Raji (cell line): ENCODE results near the gene GRIK5.

Experiments used
- POLR2A ChIP-seq: IDR thresholded peaks from 2 replicates; pipeline ENCODE4 v1.6.1; 2011; ENCODE audit warnings: low read depth, low read length, control low read depth; ENCODE audit not compliant: insufficient read depth

Gene GRIK5

DNA sequence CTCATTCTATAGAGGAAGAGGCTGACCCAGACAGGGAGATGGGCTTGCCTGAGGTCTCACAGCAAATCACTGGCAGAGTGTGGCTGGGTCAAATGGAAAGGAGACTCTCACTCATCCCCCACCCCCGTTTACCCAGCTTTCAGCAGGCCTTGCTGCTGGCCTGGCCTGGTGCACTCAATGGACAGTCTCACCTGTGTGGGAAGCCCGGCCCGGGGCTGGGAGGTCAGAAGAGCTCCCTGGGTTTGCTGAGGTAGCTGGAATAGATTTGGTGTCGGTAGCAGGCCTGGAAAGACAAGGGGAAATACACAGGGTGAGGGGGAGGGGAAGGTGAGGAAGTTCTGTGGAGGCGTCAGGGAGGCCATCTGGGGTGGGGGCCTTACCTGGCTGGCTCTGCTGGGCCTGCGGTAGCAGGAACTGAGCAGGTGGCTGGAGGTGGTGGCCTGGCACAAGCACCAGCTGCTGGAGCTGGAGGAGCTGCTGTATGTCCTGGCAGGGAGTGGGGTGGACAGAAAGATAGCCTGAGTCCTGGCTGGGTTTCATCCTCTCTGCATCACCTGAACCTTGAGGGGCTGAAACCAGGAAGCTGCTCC is 29.4 kb upstream of the GRIK5 start:
- no peak for TF ChIP-seq POLR2A

DNA sequence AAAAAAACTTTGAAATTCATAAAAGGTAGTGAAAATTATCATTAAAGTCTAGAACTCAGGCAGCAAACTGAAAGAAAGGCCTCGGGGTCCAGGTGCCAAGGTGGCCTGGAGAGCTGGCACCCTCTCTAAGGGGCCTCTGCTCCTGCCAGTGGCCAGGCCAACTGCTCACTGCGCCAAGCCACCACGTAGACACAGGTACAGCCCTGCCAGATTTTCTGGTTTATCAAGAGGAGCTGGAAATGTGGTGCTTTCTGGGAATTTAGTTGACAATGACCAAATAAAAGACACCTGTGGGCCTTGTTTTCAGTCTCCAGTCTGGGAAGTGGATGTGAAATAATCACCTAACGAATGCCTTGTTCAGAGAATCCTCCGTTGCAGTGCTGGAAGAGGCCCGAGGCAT is 28.8 kb upstream of the GRIK5 start:
- TF ChIP-seq POLR2A = no peak

DNA sequence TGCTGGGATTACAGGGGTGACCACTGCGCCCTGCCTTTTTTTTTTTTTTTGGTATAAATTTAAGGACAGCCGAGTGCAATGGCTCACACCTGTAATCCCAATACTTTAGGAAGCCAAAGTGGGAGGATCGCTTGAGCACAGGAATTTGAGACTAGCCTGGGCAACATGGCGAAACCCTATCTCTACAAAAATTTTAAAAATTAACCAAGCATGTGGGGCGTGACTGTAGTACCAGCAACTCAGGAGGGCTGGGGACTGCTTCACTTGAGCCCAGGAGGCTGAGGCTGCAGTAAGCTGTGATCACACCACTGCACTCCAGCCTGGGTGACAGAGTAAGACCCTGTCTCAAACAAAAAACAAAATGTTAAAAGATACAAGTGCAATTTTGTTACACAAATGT is 27.5 kb upstream of the GRIK5 start:
- no peak for TF ChIP-seq POLR2A

DNA sequence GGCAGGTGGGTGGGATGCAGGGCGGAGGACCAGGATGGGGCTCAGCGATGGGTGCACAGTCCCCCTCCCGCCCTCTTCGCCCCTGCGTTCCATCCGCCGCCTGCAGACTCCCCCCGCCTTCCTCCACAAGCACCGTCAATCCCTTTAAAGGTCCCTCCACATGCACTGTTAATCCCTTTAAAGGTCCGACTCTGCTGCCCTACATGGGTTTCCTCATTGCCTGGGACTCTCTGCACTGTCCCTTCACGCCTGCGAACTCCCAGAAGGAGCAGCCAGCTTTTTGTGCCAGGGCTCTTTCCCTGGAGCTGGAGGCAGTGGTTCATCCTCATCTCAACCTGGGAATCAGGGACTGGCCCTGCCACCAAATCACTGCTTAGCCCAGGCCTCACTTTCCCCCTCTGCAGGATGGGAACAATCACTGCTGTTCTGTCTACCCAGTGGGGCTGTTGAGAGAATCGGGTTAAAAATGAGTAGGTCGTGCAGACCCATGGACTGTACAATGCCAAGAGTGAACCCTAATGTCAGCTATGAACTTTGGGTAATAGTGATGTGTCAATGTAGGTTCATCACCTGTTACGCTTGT is 26.3 kb upstream of the GRIK5 start:
- TF ChIP-seq POLR2A = no peak

DNA sequence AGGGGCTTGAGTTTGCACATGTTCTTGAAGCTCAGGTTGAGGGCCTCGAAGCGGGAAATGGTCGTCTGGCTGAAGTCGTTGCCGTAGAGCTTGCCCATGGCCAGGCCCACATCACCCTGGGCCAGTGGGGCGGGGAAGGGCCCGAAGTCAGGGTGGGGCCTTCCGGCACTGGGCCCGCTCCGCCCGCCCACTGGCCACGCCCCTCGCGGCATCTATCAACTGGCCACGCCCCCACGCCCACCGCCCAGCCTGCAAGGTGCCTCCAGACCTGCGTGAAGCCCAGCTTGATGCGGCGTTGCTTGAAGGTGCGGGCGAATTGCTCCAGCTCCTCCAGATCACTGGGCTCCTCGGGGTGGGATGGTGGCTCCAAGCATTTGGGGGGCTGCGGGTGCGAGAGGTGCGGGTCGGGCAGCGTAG is 25.8 kb upstream of the GRIK5 start:
- TF ChIP-seq POLR2A = no peak

DNA sequence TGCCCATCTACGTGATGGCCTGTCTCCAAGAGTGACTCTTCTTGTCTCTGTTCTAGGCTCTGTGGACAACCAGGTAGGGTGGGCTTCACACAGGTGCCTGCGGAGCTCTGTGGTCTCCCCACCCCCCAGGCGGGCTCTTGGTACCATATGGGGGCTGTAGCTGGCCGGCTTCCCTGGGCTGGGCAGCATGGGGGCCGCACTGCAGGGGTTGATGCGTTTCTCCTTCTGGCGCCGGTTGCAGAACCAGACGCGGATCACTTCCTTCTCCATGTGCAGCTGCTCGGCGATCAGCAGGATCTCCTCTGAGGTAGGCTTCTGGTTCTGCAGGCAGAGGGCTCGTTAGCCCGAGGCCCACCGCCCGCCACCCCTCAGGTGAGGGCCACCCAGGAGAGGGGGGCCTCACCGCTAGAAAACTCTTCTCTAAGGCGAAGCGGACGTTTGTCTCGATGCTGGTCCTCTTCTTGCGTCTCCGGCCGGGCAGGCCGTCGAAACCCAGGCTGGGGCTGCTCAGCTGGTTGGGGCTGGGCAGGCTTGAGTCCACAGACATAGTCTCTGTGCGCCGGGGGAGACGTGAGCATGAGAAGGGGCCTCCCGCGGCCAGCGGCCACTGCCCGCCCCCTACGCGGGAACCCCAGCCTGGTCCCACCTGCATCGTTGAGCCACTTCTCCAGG is 25.3 kb upstream of the GRIK5 start:
- no peak for TF ChIP-seq POLR2A

DNA sequence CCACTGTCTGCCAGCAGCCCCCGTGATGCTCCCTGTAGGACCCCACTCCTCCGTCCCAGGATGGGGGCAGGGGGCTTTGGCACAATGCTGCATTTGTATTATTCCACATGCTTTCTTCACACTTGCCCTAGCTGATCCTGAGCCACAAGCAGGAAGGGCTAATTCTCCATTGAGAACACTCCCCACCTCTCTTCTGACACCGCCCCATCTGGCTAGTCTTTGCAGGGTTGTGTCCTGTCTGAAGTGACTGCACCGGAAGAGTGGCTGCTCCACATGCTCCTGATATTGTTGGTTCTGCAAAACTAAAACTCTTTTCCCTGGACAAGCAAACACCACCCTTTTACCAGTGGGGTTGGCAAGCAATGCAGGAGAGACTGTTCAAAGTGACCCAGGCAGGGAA is 23.9 kb upstream of the GRIK5 start:
- TF ChIP-seq POLR2A = no peak

DNA sequence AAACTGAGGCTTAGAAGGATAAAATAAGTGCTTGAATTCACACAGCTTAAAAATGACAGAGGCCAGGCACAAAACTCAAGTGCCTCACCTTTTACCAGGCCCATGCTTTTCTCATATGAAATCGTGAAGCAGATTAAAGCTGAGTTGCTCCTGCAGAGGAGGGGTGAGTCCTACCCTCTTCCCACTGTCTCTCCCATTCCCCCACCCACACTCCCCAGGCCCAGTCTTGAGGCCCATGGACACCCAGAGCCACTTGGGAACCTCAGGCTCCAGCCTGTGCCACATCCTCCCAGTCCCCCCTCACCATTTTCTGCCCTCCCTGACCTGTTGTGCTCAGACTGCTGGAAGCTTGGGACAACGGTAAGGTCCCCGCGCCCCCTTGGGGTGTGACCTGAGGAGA is 23.5 kb upstream of the GRIK5 start:
- TF ChIP-seq POLR2A = no peak

DNA sequence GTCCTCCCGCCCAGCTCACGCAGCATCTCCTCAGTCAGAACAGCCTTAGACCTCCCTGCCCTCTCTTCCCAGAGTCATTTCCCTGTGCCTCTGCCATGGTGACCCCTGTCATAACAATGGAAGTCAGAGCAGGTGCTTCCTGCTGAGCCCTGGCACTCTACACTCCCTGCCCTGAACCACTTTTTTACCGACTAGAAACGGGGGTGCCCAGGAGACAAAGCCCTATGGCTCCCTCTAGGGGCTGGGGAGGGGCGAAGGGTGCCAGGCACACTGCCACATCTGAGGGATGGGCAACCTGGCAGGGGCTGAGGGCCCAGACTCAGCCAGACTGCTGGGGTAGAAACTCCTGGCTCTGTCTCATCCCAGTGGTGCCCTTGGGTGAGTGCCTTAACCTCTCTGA is 22.3 kb upstream of the GRIK5 start:
- no peak for TF ChIP-seq POLR2A

DNA sequence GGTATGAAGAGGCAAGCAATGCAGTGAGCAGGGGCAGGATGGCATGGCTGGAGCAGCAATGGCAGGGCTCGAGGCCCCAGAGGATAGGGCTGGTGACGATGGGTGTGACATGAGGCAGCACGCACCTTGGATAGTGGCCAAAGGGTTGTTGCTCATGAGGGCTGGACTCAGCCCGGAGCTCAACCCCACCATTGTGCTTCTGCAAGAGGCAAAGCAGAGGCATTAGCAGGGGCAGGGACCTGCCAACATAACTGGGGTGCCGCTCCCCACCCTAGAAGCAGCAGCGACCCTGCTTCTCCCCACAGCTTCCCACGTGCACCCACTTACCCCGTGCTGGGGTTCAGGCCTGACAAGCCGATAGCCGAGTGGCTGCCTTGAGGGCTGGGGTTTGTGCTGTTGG is 21.7 kb upstream of the GRIK5 start:
- no peak for TF ChIP-seq POLR2A

DNA sequence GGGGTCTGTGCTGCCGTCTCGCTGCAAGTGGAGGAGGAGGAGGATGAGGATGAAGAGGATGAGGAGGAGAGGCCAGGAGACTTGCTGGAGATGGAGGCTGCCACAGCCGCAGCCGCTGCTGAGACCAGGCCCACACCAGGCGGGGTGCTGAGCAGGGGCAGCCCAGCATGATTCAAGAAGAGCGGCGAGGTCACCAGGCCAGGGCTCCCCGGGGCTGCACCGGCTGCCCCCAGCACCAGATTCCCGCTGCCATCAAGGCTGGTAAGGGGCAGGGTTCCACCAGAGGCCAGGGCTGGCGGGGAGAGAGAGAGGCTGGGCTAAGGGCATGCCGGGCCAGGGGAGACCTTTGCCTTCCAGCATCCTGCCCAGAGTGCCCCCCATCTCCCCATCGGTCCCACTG is 21.3 kb upstream of the GRIK5 start:
- TF ChIP-seq POLR2A = no peak

DNA sequence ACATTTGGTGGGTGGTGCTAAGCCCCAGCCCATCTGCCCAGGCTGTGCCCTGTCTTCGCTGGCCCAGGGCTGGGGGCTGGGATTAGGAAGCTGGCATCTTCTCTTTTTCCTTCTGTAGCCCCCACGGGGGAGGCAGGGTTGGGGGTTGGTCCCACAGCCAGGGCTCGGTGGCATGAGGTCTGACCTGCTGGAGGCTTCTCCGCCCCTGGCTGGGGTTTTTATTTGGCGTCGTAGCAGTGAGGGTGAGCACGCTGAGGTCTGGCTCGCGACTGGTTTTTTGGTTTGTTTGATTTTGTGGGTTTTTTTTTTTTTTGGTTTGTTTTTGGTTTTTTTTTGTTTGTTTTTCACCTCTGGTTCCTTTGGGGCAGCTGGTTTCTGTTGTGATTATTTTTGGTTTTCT is 20.7 kb upstream of the GRIK5 start:
- no peak for TF ChIP-seq POLR2A

DNA sequence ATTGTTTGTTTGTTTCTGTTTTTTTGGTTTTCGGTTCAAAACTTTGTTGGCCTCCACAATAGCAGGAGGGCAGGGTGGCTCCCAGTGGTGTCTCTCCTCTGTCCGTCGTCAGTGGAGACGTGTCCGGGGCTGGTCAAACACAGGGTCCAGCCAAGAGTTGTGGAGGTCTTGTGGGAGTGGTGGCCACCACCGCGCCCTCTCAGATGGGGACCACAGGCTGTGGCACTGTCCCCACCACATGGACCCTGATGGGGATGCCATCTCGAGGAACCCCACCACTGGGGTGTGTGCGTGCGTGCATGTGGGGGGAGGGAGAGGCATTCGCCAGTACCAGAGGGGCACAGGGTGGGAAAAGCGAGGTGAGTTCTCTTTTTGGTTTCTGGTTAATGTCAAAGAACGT is 19.8 kb upstream of the GRIK5 start:
- no peak for TF ChIP-seq POLR2A

DNA sequence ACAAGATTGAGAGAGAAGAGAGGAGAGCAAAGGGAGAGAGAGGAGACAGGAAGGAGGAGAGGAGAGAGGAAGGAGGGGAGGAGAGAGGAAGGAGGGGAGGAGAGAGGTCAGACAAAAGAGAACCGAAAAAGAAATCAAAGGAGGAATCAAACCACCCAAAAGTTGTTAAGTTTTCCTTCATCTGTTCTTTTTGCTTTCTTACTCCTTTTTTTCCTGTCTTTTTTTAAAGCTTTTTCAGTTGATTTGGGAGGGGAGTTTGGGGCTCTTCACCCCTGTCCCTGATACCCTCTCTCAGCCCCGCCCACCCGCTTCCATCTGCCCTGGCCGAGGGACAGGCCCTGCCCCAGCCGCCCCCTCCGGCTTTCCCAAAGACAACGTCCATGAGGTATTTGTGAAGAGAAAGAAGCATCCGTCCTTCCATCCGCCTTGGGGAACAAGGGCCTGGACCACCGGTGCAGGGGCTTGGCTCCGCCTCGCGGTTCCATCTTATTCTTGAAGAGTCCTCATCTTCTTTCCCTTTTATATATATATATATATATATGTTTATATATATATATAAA is 19.3 kb upstream of the GRIK5 start:
- TF ChIP-seq POLR2A = no peak

DNA sequence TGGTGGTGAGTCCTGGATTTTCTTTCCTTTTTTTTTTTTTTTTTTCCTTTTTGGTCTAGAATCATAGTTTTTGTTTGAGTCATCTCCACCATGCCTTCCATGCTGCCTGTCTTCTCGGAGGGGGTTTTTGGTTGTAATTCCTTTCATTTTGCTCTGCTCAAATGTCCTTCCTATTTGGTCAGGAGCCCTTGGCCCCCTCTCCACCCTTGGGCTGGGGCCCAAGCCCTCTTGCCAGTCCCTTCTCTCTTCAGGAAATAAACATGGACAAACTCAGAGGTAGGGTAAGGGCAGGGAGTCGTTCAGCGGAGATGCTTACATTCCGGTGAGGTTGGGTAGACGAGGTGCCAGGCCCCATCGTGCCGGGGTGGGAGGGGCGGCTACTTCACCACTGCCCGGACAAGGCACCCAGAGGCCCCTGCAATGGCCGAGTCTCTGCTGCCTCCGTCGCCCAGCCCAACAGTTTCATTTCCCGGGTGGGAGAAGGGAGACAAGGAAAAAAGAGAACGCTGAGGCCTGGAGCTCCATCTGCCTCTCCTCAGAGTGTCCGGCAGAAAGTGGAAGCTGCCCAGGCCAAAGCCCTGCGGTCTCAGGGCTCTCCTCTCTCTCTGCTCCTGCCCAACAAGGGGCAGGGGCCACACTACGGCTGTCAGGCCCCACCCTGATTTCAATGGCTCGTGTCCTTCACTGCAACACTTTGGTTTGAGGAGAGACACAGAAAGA is 18.6 kb upstream of the GRIK5 start:
- TF ChIP-seq POLR2A = no peak
